Hepatocyte (in vitro differentiated cells): ENCODE data around the gene RBM14.

Experiments
- EZH2 ChIP-seq: fragments of 200-600 bp; sonication (generic); IDR thresholded peaks from 2 replicates; pipeline ENCODE4 v1.6.1; 2016; ENCODE audit warnings: antibody characterized with exemption, mild to moderate bottlenecking, borderline replicate concordance
- EZH2phosphoT487 ChIP-seq: fragments of 200-600 bp; sonication (generic); IDR thresholded peaks from one replicate; pipeline ENCODE4 v1.6.1; 2018; ENCODE audit warnings: antibody characterized with exemption, mild to moderate bottlenecking, low read depth, moderate library complexity; ENCODE audit not compliant: unreplicated experiment, severe bottlenecking
- TF ChIP-seq, protein P1 (sequence below): fragments of 200-600 bp; sonication (generic); IDR thresholded peaks from 2 replicates; pipeline ENCODE4 v1.5.1; 2016; ENCODE audit warnings: antibody characterized with exemption, mild to moderate bottlenecking; ENCODE audit not compliant: poor library complexity

DNA sequence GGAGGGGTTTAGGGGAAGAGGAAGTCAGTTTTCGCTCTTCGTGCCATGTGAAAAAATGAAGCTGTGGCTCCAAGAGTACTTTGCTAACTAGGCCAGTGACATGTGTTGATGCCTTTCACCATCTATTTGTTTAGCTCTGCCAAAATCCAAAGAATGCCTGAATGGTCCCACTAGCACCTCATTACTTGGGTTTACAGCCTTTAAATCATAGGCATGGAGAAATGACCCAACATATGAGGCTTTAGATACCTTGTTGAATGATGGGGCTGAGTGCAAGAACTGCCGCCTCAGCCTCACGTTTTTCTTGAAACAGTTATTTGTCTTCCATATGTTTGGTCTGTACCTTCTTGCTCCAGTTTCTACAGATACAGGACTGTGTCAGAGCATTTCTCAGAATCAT, 30.4 kb downstream of the RBM14 start:
- no peak for TF ChIP-seq EZH2phosphoT487
- TF ChIP-seq EZH2, result no peak
- TF ChIP-seq, protein P1, sequence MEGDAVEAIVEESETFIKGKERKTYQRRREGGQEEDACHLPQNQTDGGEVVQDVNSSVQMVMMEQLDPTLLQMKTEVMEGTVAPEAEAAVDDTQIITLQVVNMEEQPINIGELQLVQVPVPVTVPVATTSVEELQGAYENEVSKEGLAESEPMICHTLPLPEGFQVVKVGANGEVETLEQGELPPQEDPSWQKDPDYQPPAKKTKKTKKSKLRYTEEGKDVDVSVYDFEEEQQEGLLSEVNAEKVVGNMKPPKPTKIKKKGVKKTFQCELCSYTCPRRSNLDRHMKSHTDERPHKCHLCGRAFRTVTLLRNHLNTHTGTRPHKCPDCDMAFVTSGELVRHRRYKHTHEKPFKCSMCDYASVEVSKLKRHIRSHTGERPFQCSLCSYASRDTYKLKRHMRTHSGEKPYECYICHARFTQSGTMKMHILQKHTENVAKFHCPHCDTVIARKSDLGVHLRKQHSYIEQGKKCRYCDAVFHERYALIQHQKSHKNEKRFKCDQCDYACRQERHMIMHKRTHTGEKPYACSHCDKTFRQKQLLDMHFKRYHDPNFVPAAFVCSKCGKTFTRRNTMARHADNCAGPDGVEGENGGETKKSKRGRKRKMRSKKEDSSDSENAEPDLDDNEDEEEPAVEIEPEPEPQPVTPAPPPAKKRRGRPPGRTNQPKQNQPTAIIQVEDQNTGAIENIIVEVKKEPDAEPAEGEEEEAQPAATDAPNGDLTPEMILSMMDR, result no peak
